ENCODE measurements around the gene ZNF680.
"Not testable (repeated sequence)": the region's sequence is repeated elsewhere in the genome, so short reads cannot be mapped to it uniquely, and the experiment has no call there.

Gene ZNF680

DNA sequence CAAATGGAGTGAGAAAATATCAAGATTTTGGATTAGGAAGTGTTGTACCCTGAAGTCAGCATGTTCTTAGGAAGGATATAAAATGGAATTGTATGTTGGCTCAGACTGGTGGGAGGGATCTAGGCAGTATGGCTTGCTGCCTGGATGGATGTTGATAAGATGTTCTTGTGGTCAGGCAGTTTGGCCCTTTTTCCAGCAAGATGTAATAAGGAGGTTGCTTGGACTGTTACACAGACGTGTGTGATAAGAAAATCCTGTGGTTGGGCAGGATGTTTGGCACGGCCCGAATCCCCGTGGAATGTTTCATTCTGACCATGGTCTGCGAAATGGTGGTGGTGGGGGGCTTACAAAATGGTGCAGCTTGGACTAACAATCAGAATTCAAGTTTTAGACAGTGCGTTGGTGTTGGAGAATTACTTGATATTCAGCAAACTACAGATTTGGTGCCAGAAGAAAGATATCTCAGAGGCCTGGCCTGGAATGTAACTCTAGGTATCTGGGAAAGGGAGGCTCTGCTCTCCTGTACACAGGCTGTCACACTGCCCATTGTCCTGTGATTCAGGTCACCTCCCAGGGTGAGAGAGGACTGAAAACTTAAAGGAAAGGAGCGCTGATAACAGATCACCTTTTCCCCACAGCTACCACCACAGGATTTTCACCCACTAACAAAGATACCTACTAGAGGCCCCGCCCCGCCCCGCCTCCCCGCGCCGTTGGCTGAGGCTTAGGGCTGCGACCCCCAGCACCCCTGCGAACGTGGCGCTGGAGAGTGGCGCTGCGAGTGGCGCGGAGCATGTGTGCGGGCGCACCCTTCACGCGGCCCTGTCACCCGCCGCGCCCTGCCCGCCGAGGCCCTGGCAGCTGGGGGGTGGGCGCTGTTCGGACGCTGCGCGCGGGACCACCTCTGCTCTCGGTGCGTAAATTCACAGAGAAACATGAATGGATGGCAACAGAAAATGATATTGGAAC is 19.3 kb upstream of the ZNF680 start:
- Histone ChIP-seq H3K9me3 (ENCODE audit: severe bottlenecking) (peaks cover 2% of the 10 kb centered on the region), H3K4me3 (ENCODE audit: low read depth, low read length) (no peak overlapping the region), H3K27ac (no peak overlapping the region), H3K36me3 (no peaks in the 10 kb centered on the region), H3K27me3 (ENCODE audit: insufficient read depth, low read depth, severe bottlenecking) (no peaks in the 10 kb centered on the region)
- TF ChIP-seq, protein P1, sequence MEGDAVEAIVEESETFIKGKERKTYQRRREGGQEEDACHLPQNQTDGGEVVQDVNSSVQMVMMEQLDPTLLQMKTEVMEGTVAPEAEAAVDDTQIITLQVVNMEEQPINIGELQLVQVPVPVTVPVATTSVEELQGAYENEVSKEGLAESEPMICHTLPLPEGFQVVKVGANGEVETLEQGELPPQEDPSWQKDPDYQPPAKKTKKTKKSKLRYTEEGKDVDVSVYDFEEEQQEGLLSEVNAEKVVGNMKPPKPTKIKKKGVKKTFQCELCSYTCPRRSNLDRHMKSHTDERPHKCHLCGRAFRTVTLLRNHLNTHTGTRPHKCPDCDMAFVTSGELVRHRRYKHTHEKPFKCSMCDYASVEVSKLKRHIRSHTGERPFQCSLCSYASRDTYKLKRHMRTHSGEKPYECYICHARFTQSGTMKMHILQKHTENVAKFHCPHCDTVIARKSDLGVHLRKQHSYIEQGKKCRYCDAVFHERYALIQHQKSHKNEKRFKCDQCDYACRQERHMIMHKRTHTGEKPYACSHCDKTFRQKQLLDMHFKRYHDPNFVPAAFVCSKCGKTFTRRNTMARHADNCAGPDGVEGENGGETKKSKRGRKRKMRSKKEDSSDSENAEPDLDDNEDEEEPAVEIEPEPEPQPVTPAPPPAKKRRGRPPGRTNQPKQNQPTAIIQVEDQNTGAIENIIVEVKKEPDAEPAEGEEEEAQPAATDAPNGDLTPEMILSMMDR (IDR thresholded peaks at IDR 0.05; ENCODE audit: low read depth, low read length), result no peak
- DNase-seq, result no peak

DNA sequence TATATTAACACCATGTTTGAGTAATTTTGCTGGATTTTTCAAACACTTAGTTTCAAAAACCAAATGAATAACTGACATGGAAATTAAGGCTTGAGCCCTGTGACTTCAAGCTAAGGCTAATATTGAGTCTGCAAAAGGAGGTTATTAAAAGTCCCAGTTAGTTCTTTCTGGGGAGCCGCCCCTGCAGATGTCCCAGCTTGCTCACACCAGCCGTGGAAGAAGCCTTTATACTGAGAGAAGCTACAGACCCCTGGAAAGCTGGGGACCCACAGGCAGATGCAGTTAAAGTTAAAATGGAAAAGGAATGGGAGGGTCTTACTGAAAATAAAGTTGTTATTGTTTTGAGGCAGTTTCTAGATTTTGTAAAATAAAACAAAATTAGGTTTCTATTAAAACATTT is 18.5 kb upstream of the ZNF680 start:
- Histone ChIP-seq H3K4me3 (ENCODE audit: low read depth, low read length) (no peak overlapping the region), H3K9me3 (ENCODE audit: severe bottlenecking) (peaks cover 2% of the 10 kb centered on the region), H3K27ac (no peak overlapping the region), H3K36me3 (no peaks in the 10 kb centered on the region), H3K27me3 (ENCODE audit: insufficient read depth, low read depth, severe bottlenecking) (no peaks in the 10 kb centered on the region)
- DNase-seq, result no peak
- TF ChIP-seq, protein P1 (IDR thresholded peaks at IDR 0.05; ENCODE audit: low read depth, low read length), result no peak

DNA sequence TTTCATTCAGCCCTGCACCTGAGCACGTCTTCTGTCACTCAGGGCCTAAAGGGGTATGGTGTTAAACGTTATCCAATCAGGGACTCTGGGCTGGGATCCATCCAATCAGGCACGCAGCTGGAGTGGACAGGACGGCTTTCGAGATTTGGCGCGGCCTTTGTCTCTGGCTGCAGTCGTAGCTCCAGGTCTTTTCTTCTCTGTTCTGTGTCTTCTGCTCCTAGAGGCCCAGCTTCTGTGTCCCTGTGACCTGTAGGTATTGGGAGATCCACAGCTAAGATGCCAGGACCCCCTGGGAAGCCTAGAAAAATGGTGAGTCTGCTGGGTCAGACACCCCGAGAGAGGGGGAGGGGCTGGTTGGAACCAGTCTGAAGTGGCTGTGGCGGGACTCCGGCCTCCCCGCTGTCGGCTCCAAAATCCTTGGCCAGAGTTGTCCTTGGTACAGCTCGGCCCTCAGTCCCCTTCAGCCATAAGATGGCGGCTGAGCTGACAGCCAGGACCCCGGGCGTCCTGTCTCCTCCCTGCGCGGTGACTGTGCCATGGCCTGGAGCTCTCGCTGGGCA is 11.7 kb upstream of the ZNF680 start:
- no peak for DNase-seq
- Histone ChIP-seq H3K27me3 (ENCODE audit: insufficient read depth, low read depth, severe bottlenecking) (no peaks in the 10 kb centered on the region), H3K4me3 (ENCODE audit: low read depth, low read length) (no peak overlapping the region), H3K36me3 (no peaks in the 10 kb centered on the region), H3K9me3 (ENCODE audit: severe bottlenecking) (peaks cover 4% of the 10 kb centered on the region), H3K27ac (no peak overlapping the region)
- TF ChIP-seq, protein P1 (IDR thresholded peaks at IDR 0.05; ENCODE audit: low read depth, low read length), result no peak

DNA sequence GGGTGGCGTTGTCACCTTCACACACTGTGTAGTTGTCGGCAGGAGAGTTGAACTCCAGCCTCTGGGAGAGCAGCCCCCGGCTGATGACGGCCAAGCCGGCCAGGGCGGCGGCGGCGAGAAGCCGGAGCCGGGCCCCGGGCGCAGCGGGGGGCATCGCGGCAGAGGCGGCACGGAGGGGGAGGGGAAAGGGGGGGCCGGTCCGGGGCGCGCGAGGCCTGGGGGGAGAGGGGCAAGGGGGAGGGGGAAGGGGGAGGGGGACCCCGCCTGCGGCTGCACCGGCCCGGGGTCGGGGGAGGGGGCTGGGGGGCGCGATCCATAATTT is 7.4 kb upstream of the ZNF680 start:
- not testable (repeated sequence) for H3K27me3 ChIP-seq (ENCODE audit: insufficient read depth, low read depth, severe bottlenecking); H3K4me3 ChIP-seq (ENCODE audit: low read depth, low read length); H3K27ac ChIP-seq; H3K9me3 ChIP-seq (ENCODE audit: severe bottlenecking); DNase-seq; H3K36me3 ChIP-seq

DNA sequence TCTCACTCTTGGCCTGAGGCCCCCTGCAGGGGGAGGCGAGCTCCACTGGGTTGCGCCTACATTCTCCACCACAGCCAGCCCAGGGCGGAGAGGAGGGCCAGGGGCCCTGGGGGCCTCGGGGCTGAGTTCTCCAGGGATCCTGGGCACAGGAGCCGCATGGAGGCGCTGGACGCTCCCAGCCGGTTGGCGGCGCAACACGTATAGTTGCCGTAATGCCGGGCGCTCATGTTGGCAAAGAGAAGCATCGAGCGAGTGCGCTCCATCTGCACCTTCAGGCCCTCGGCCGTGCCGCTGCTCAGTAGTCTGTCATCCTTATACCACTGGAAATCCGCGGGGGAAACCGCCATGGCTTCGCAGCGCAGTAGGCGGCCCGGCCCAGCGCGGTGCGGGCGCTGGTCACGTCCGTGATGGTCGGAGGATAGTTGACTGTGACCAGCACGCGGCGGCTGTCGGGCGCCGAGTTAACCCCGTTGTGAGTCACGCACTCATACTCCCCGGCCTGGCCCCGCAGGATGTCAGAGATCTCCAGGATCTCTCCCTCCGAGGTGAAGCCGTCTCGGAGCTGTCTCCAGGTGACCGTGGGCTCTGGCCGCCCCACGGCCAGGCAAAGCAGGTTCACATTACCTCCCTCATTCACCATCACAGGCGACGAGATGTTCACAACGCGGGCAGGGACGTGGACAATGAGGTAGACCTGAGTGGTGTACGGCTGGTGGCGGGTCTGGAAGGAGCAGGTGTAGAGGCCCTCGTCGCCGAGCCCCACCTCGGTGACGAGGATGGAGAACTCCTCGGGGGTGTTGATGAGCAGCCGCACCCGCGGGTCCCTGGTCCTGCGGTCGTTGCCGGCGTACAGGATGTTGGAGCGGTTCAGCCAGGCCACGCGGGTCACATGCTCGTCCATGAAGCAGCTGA is 6.8 kb upstream of the ZNF680 start:
- H3K9me3 ChIP-seq (ENCODE audit: severe bottlenecking); H3K36me3 ChIP-seq; H3K27me3 ChIP-seq (ENCODE audit: insufficient read depth, low read depth, severe bottlenecking); DNase-seq; H3K4me3 ChIP-seq (ENCODE audit: low read depth, low read length); H3K27ac ChIP-seq: not testable (repeated sequence)

DNA sequence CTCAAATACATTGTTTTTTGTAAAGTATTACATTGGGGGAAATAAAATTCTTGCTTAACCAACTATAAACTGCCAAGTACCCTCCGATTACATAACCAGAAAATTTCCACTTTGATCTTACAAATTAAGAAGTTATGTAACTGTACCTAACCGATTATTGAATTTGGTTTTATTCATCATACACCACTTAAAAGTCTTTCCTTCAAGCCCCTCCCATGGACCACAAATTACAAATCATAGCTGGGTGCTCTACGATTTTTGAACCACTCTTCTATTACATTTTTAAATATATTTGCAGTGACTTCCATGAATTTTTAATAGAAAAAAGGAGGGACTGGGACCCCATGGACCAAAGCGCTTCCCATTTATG is 630 bp downstream of the ZNF680 start:
- peak overlapping the region; percentile 54 for H3K4me3 ChIP-seq (ENCODE audit: low read depth, low read length)
- TF ChIP-seq, protein P1 (IDR thresholded peaks at IDR 0.05; ENCODE audit: low read depth, low read length), result no peak
- DNase-seq, result no peak
- peaks cover 16% of the 10 kb centered on the region for H3K36me3 ChIP-seq
- peak overlapping the region; percentile 93 for H3K27ac ChIP-seq
- no peaks in the 10 kb centered on the region for H3K27me3 ChIP-seq (ENCODE audit: insufficient read depth, low read depth, severe bottlenecking)
- peaks cover 2% of the 10 kb centered on the region for H3K9me3 ChIP-seq (ENCODE audit: severe bottlenecking)

All from WERI-Rb-1 (cell line).